ENCODE data around the gene ZNF784. TPM values are rescaled to one million over a fixed set of nuclear protein-coding genes. Genes with fewer than 3 reads are reported as not detected.

The ZNF784 gene
- total RNA-seq, 1 experiment from 2014 or later, result 10.2 TPM

DNA sequence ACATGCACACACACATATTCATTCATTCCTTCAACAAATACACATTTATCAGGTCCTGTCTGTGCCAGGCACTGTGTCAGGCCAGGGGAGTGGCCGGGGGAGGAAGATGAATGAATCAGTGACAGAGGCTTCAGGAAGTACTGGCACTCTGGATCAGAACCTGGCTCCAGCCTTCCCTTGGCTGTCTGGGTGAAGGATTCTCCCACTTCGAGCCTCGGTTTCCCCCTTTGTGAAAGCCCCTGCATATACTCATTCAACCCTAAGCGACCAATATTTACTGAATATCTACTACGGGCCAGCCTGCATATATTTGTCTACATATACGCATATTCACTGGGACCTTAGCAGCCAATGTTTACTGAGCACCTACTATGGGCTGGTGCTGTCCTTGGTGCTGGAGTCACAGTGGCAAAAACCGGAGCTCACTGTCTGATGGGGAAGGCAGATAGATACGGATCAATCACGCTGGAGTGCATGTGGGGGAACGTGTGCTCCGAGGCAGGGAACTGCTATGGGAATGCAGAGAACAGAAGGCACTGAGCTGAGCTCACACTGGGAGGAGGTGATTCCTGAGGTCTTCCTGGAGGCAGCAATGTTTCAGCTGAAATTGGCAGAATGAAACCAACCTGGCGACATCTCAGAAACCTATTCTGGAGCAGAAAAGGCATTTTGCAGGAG is 43.1 kb downstream of the ZNF784 start:
- Histone ChIP-seq H3K4me3 (ENCODE audit: low read depth, low read length) (peak overlapping the region; percentile 68), H3K4me1 (peaks cover 19% of the 10 kb centered on the region), H3K9me3 (no peaks in the 10 kb centered on the region), H3K36me3 (ENCODE audit: control insufficient read depth, insufficient read depth, low read length) (no peaks in the 10 kb centered on the region; the same call in 1 of the 2 replicates), H3K27me3 (replicated peaks; ENCODE audit: control insufficient read depth, insufficient read depth, low read length) (no peaks in the 10 kb centered on the region)
- BruUV-seq (replicated peaks), result TSS peak; percentile 74
- no peaks in the 10 kb centered on the region for H3K9me3 Mint-ChIP-seq (ENCODE audit: unreplicated experiment)
- CTCF ChIA-PET, result interaction anchor here (0.6 to 3.1 kb wide), 12 partner anchors 8 to 440 kb away, joined by 3 to 16 read pairs (median 6); partner anchors contain the start of genes FIZ1, NAT14, ZNF524 and ZNF865
- peaks cover 27% of the 10 kb centered on the region for H3K4me1 Mint-ChIP-seq (ENCODE audit: low read depth, unreplicated experiment)
- H3K27ac Mint-ChIP-seq (ENCODE audit: unreplicated experiment), result peak overlapping the region; percentile 46
- TF ChIP-seq, protein P1, sequence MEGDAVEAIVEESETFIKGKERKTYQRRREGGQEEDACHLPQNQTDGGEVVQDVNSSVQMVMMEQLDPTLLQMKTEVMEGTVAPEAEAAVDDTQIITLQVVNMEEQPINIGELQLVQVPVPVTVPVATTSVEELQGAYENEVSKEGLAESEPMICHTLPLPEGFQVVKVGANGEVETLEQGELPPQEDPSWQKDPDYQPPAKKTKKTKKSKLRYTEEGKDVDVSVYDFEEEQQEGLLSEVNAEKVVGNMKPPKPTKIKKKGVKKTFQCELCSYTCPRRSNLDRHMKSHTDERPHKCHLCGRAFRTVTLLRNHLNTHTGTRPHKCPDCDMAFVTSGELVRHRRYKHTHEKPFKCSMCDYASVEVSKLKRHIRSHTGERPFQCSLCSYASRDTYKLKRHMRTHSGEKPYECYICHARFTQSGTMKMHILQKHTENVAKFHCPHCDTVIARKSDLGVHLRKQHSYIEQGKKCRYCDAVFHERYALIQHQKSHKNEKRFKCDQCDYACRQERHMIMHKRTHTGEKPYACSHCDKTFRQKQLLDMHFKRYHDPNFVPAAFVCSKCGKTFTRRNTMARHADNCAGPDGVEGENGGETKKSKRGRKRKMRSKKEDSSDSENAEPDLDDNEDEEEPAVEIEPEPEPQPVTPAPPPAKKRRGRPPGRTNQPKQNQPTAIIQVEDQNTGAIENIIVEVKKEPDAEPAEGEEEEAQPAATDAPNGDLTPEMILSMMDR (IDR thresholded peaks at IDR 0.05; ENCODE audit: insufficient read depth in 1 of 2, low read depth in 1 of 2, low read length in 1 of 2, severe bottlenecking in 1 of 2, unreplicated experiment in 1 of 2), result no peak
- H3K36me3 Mint-ChIP-seq (ENCODE audit: insufficient read depth, unreplicated experiment), result peaks cover 36% of the 10 kb centered on the region
- POLR2A ChIA-PET, result interaction anchor here (0.8 to 2.0 kb wide), 6 partner anchors 18 to 242 kb away, joined by 3 to 27 read pairs (median 7); partner anchors contain the start of genes FIZ1, KMT5C, U2AF2 and ZNF784
- no peaks in the 10 kb centered on the region for H3K27me3 Mint-ChIP-seq (ENCODE audit: insufficient read depth, unreplicated experiment)
- H3K4me3 Mint-ChIP-seq (ENCODE audit: unreplicated experiment), result peak overlapping the region; percentile 85
- DNase-seq, result peak; percentile 66 to 73
- intact Hi-C loops (cut with micrococcal nuclease; ENCODE audit: unreplicated experiment), result loop anchor here (1.0 to 2.0 kb wide), 5 partner anchors 24 to 64 kb away; partner anchors contain the start of genes ZNF784 and ZNF865

DNA sequence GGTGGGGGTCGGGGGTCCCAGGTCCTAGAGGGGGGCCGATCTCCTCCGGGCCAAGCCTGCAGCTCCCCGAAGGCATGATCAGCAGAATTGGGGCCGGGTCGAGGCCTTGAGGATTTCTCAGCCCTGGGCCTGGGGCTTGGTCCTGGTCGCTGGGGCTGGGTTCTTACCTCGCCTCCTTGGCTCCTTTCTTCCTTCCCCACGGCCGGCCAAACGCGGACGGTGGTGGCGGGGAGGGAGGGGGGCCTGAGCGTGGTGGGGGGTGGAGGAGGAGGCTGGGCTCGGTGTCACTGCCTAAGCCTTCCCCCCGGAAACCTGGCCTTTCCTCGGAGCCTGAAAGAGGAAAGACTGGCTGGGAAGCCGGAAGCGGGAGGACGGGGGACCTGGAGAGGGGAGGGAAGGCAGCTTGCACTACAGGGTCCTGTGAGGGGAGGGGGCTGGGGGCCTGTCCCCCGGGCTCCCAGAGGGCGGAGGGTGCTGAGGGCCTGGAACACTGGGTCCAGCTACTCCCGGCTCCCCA is 43.7 kb downstream of the ZNF784 start, which contains the start of gene ZNF579:
ZNF579 (minus strand) TSS at position 221 of the 517 bp plus-strand sequence. CDS start 1,209 bp downstream, outside the sequence.
- ChIA-PET POLR2A (interaction anchor here (1.0 to 2.0 kb wide), 3 partner anchors 18 to 44 kb away, joined by 3 to 27 read pairs (median 6); partner anchors contain the start of genes FIZ1 and ZNF784), CTCF (interaction anchor here (0.6 to 3.1 kb wide), 8 partner anchors 8 to 440 kb away, joined by 3 to 16 read pairs (median 6); partner anchors contain the start of genes FIZ1, ZNF524 and ZNF865)
- peak within 1 kb of the TSS; percentile 85 for H3K4me3 Mint-ChIP-seq (ENCODE audit: unreplicated experiment)
- Histone ChIP-seq H3K36me3 (ENCODE audit: control insufficient read depth, insufficient read depth, low read length) (no peaks in the 10 kb centered on the region; the same call in 1 of the 2 replicates), H3K9me3 (no peaks in the 10 kb centered on the region), H3K4me3 (ENCODE audit: low read depth, low read length) (peak within 1 kb of the TSS; percentile 68), H3K27me3 (replicated peaks; ENCODE audit: control insufficient read depth, insufficient read depth, low read length) (no peaks in the 10 kb centered on the region), H3K4me1 (peaks cover 19% of the 10 kb centered on the region)
- H3K36me3 Mint-ChIP-seq (ENCODE audit: insufficient read depth, unreplicated experiment), result peaks cover 42% of the 10 kb centered on the region
- H3K4me1 Mint-ChIP-seq (ENCODE audit: low read depth, unreplicated experiment), result peaks cover 27% of the 10 kb centered on the region
- intact Hi-C loops (cut with micrococcal nuclease; ENCODE audit: unreplicated experiment), result loop anchor here (1.0 to 2.0 kb wide), 5 partner anchors 25 to 64 kb away; partner anchors contain the start of genes ZNF784 and ZNF865
- no peaks in the 10 kb centered on the region for H3K9me3 Mint-ChIP-seq (ENCODE audit: unreplicated experiment)
- no TSS peak for BruUV-seq (replicated peaks)
- no peaks in the 10 kb centered on the region for H3K27me3 Mint-ChIP-seq (ENCODE audit: insufficient read depth, unreplicated experiment)
- TF ChIP-seq, protein P1 (IDR thresholded peaks at IDR 0.05; ENCODE audit: insufficient read depth in 1 of 2, low read depth in 1 of 2, low read length in 1 of 2, severe bottlenecking in 1 of 2, unreplicated experiment in 1 of 2), result no peak
- H3K27ac Mint-ChIP-seq (ENCODE audit: unreplicated experiment), result peak within 1 kb of the TSS; percentile 46
- DNase-seq, result peak; percentile 93

Measured in Caco-2 (cell line).